ENCODE results near the gene PAEP.

GRCh38 chr9:135562235-135562745, 734 bp downstream of the PAEP start:
- TF ChIP-seq CTCF (IDR thresholded peaks at IDR 0.05) (no peak), POLR2AphosphoS5 (IDR thresholded peaks at IDR 0.05) (no peak), POLR2A (IDR thresholded peaks at IDR 0.05) (no peak)
